Urothelium cell line (cell line): Measurements from ENCODE around the gene POLE2.
A peak's percentile ranks its signal among the peaks of the same experiment; 100 is the strongest.
"Not testable (repeated sequence)": the region's sequence is repeated elsewhere in the genome, so short reads cannot be mapped to it uniquely, and the experiment has no call there.

Experiments
- DNase-seq: peaks from one replicate; pipeline ENCODE4 v3.0.0; 2011; ENCODE audit warnings: low spot score, mixed read lengths
- FAIRE-seq: peaks from 2 replicates; lab custom pipeline; 2011; peaks lifted over from hg19 to GRCh38; lab: Jason Lieb, UNC

Gene POLE2

GRCh38 chr14:49670475-49670874 lies 17.5 kb downstream of the POLE2 start:
- DNase-seq (no peak), FAIRE-seq (no peak)

GRCh38 chr14:49659526-49660455 lies 28.2 kb downstream of the POLE2 start:
- no peak for DNase-seq
- FAIRE-seq, result peak; percentile 91

- not testable (repeated sequence) for DNase-seq
- FAIRE-seq, result peak; percentile 42
Observed at GRCh38 chr14:49657500-49657899, 30.5 kb downstream of the POLE2 start.

- no peak for FAIRE-seq
Observed at GRCh38 chr14:49654511-49654910, 33.5 kb downstream of the POLE2 start.

GRCh38 chr14:49653508-49653907 lies 34.5 kb downstream of the POLE2 start:
- DNase-seq (no peak), FAIRE-seq (no peak)

More at GRCh38 chr14:49654511-49654910, 33.5 kb downstream of the POLE2 start:
- DNase-seq, result no peak

- no peak for FAIRE-seq
Observed at GRCh38 chr14:49642163-49642562, 45.9 kb downstream of the POLE2 start.

GRCh38 chr14:49641697-49642129 lies 46.3 kb downstream of the POLE2 start:
- FAIRE-seq (peak; percentile 75), DNase-seq (no peak)

More at GRCh38 chr14:49642163-49642562, 45.9 kb downstream of the POLE2 start:
- no peak for DNase-seq

- FAIRE-seq, result peak; percentile 74
- DNase-seq, result no peak
Observed at GRCh38 chr14:49640540-49641417, 47.2 kb downstream of the POLE2 start.

GRCh38 chr14:49637534-49638078 lies 50.4 kb downstream of the POLE2 start:
- DNase-seq (no peak), FAIRE-seq (peak; percentile 30)

- DNase-seq (no peak), FAIRE-seq (no peak)
Observed at GRCh38 chr14:49636866-49637265, 51.1 kb downstream of the POLE2 start.

- FAIRE-seq, result peak; percentile 50
- peak; percentile 76 for DNase-seq
Observed at GRCh38 chr14:49634547-49635334, 53.3 kb downstream of the POLE2 start, which contains the start of gene DNAAF2. TSS of gene DNAAF2 (minus strand) at chr14:49635244. CDS start at chr14:49635149, 95 bp downstream.

- FAIRE-seq, result peak; percentile 98
- peak; percentile 99 for DNase-seq
Observed at GRCh38 chr14:49633640-49634546, 54.1 kb downstream of the POLE2 start.

GRCh38 chr14:49623941-49624839 lies 63.8 kb downstream of the POLE2 start:
- FAIRE-seq, result no peak
- no peak for DNase-seq

- FAIRE-seq (no peak), DNase-seq (no peak)
Observed at GRCh38 chr14:49623387-49623786, 64.6 kb downstream of the POLE2 start.

- DNase-seq (no peak), FAIRE-seq (no peak)
Observed at GRCh38 chr14:49622022-49622607, 65.9 kb downstream of the POLE2 start.

GRCh38 chr14:49621114-49621881 lies 66.7 kb downstream of the POLE2 start:
- FAIRE-seq, result no peak

More at GRCh38 chr14:49621114-49621881, 66.7 kb downstream of the POLE2 start:
- peak; percentile 72 for DNase-seq
